Measurements from ENCODE around the gene SIPA1. TPM values are rescaled to one million over a fixed set of nuclear protein-coding genes. Genes with fewer than 3 reads are reported as not detected.

The SIPA1 gene
- total and polyA plus RNA-seq, 12 donors = 11.8 to 85.9 (median 21.2) TPM

DNA sequence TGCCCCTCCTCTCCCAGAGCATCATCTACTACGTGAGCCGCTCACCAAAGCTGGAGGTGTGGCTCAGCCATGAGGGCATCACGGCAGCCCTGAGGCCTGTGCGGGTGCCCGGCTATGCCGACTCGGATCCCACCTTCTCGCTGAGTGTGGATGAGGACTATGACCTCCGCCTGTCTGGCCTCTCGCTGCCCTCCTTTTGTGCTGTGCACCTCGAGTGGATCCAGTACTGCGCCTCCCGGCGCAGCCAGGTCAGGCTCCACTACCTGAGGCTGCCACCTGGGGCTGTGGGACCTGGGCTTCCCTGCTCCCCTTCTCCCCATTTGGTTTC is 3.8 kb upstream of the SIPA1 start:
- no peak overlapping the region for H3K27ac ChIP-seq
- ATAC-seq (no peak), DNase-seq (no peak)
- peaks cover 2 to 34% (median 19%) of the 10 kb centered on the region in 9 donors for H3K4me1 ChIP-seq
- H3K27me3 ChIP-seq = no peaks in the 10 kb centered on the region
- TF ChIP-seq, protein P1, sequence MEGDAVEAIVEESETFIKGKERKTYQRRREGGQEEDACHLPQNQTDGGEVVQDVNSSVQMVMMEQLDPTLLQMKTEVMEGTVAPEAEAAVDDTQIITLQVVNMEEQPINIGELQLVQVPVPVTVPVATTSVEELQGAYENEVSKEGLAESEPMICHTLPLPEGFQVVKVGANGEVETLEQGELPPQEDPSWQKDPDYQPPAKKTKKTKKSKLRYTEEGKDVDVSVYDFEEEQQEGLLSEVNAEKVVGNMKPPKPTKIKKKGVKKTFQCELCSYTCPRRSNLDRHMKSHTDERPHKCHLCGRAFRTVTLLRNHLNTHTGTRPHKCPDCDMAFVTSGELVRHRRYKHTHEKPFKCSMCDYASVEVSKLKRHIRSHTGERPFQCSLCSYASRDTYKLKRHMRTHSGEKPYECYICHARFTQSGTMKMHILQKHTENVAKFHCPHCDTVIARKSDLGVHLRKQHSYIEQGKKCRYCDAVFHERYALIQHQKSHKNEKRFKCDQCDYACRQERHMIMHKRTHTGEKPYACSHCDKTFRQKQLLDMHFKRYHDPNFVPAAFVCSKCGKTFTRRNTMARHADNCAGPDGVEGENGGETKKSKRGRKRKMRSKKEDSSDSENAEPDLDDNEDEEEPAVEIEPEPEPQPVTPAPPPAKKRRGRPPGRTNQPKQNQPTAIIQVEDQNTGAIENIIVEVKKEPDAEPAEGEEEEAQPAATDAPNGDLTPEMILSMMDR (IDR thresholded peaks at IDR 0.05) = no peak
- H3K4me3 ChIP-seq = no peak overlapping the region
- H3K36me3 ChIP-seq = peaks cover 14 to 83% (median 53%) of the 10 kb centered on the region in 9 donors
- WGBS, 2 donors = 92 to 97% methylated on average over 14 of the region's 14 CpGs
- intact Hi-C loops (cut with DNase I) = loop anchor here in 3 of 10 donors (10.0 kb wide), 3 partner anchors 61 to 351 kb away; partner anchors contain the start of gene SNX32 (in 1 of the 3)
- H3K9me3 ChIP-seq = no peaks in the 10 kb centered on the region

DNA sequence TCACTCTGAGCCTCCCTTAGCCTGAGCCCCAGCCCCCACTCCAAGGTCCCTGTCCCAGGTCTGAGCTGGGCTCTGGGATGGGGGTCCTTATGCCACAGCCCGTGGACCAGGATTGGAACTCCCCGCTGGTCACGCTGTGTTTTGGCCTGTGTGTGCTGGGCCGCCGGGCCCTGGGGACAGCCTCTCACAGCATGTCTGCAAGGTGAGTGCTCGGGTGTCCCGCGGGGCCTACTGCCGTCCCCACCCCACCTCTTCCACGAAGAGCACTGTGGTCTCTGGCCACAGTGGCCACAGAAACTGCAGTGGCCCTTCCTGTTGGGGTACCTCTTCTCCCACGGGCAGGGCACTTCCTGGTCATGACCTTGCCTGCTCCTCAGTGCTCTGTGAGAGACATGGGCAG is 3.5 kb upstream of the SIPA1 start:
- Histone ChIP-seq H3K4me3 (no peak overlapping the region), H3K9me3 (no peaks in the 10 kb centered on the region), H3K36me3 (peaks cover 14 to 79% (median 49%) of the 10 kb centered on the region in 9 donors), H3K4me1 (peaks cover 5 to 38% (median 23%) of the 10 kb centered on the region in 9 donors), H3K27ac (no peak overlapping the region), H3K27me3 (no peaks in the 10 kb centered on the region)
- 89 to 93% methylated on average over 11 of the region's 11 CpGs for WGBS, 2 donors
- DNase-seq (no peak), ATAC-seq (no peak)
- TF ChIP-seq, protein P1 (IDR thresholded peaks at IDR 0.05) = no peak
- intact Hi-C loops (cut with DNase I) = loop anchor here in 3 of 10 donors (10.0 kb wide), 3 partner anchors 60 to 350 kb away; partner anchors contain the start of gene SNX32 (in 1 of the 3)

DNA sequence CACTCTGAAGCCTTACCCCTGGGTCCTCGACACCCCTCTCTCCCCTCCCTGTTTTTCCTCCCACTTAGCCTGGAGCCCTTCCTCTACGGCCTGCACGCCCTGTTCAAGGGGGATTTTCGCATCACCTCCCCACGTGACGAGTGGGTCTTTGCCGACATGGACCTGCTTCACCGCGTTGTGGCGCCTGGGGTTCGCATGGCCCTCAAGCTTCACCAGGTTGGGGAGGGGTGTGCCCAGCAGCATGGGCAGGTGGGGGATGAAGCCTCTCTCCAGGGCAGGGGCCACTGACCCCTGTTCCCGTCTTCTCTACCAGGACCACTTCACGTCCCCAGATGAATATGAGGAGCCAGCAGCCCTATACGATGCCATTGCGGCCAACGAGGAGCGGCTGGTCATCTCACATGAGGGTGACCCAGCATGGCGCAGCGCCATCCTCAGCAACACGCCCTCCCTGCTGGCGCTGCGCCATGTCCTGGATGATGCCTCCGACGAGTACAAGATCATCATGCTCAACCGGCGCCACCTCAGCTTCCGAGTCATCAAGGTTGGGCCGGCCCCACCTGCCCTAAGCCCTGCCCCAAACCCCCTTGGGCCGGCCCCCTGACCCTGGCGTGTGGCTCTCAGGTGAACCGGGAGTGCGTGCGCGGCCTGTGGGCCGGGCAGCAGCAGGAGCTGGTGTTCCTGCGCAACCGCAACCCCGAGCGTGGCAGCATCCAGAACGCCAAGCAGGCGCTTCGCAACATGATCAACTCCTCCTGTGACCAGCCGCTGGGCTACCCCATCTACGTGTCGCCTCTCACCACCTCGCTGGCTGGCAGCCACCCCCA is 2.8 kb upstream of the SIPA1 start:
- Histone ChIP-seq H3K36me3 (peaks cover 14 to 73% (median 42%) of the 10 kb centered on the region in 9 donors), H3K4me3 (no peak overlapping the region), H3K27me3 (no peaks in the 10 kb centered on the region), H3K4me1 (peaks cover 9 to 39% (median 30%) of the 10 kb centered on the region in 9 donors), H3K27ac (no peak overlapping the region), H3K9me3 (no peaks in the 10 kb centered on the region)
- intact Hi-C loops (cut with DNase I) = loop anchor here in 3 of 10 donors (10.0 kb wide), 3 partner anchors 60 to 350 kb away; partner anchors contain the start of gene SNX32 (in 1 of the 3)
- no peak for ATAC-seq
- TF ChIP-seq, protein P1 (IDR thresholded peaks at IDR 0.05) = no peak
- 94 to 95% methylated on average over 46 of the region's 46 CpGs for WGBS, 2 donors
- DNase-seq = no peak

DNA sequence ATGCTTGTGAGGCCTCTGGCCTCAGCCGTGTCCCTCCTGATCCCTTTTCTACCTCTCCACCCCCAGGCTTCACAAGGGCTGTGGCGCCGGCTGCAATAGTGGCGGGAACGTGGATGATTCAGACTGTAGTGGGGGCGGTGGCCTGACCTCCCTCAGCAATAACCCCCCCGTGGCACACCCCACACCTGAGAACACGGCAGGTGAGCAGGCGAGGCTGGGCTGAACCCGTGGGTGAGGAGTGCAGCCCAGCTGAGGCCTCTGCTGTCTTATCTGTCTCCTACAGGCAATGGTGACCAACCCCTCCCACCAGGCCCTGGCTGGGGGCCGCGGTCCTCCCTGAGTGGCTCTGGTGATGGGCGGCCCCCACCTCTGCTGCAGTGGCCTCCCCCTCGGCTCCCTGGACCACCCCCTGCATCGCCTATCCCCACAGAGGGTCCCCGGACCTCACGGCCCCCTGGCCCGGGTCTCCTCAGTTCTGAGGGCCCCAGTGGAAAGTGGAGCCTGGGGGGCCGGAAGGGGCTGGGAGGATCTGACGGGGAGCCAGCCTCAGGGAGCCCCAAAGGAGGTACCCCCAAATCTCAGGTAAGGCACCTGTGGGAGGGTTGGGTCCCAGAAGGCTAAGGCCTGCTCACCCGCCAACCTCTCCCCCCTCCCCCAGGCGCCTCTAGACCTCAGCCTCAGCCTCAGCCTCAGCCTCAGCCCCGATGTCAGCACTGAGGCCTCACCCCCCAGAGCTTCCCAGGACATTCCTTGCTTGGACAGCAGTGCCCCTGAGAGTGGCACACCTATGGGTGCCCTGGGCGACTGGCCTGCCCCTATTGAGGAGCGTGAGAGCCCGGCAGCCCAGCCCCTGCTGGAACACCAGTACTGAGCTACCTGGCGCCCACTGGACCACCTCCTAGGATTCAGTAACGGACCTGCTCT is 1.5 kb upstream of the SIPA1 start:
- TF ChIP-seq, protein P1 (IDR thresholded peaks at IDR 0.05) = no peak
- H3K9me3 ChIP-seq = no peaks in the 10 kb centered on the region
- peaks cover 14 to 70% (median 32%) of the 10 kb centered on the region in 9 donors for H3K36me3 ChIP-seq
- peaks cover 21 to 46% (median 42%) of the 10 kb centered on the region in 9 donors for H3K4me1 ChIP-seq
- 94 to 96% methylated on average over 28 of the region's 28 CpGs for WGBS, 2 donors
- H3K27me3 ChIP-seq = no peaks in the 10 kb centered on the region
- DNase-seq = no peak
- intact Hi-C loops (cut with DNase I) = loop anchor here in 3 of 10 donors (10.0 kb wide), 3 partner anchors 58 to 348 kb away; partner anchors contain the start of gene SNX32 (in 1 of the 3)
- H3K27ac ChIP-seq = peak overlapping the region in 8 of 10 donors; percentile 14 to 98 (median 95)
- no peak for ATAC-seq
- no peak overlapping the region for H3K4me3 ChIP-seq
